SK-N-SH treated with all-trans-retinoic acid at 6 μM for 48 hours (cell line): ENCODE results near the gene RNF157.

ENCODE experiments used
- ATAC-seq: fragments of 200-7000 bp; cut with Tn5 transposase; 3 replicates; pipeline ENCODE4 v1.9.1; 2020; ENCODE audit warnings: mild to moderate bottlenecking, moderate library complexity
- ARNTL ChIP-seq: fragments of 450-650 bp; formaldehyde crosslinking; IDR thresholded peaks from 2 replicates; pipeline ENCODE4 v1.5.0; 2020; ENCODE audit warnings: low read depth, mild to moderate bottlenecking, moderate library complexity, borderline replicate concordance
- BACH2 ChIP-seq: fragments of 250-450 bp; sonication (Bioruptor Pico); IDR thresholded peaks from 2 replicates; pipeline ENCODE4 v1.9.0; 2021; ENCODE audit warnings: mild to moderate bottlenecking, borderline replicate concordance
- CSDC2 ChIP-seq: fragments of 250-450 bp; sonication (Bioruptor Pico); IDR thresholded peaks from 2 replicates; pipeline ENCODE4 v1.5.0; 2020; ENCODE audit warnings: mild to moderate bottlenecking, moderate library complexity
- GLIS3 ChIP-seq: fragments of 250-450 bp; sonication (Bioruptor Pico); IDR thresholded peaks from 2 replicates; pipeline ENCODE4 v1.5.0; 2020; ENCODE audit warnings: mild to moderate bottlenecking, moderate library complexity
- PPARA ChIP-seq: fragments of 250-450 bp; sonication (Bioruptor Pico); IDR thresholded peaks from 2 replicates; pipeline ENCODE4 v1.5.0; 2020; ENCODE audit warnings: mild to moderate bottlenecking, borderline replicate concordance
- RARB ChIP-seq: fragments of 250-450 bp; sonication (Bioruptor Pico); IDR thresholded peaks from 2 replicates; pipeline ENCODE4 v1.8.0; 2021; ENCODE audit warnings: mild to moderate bottlenecking, moderate library complexity
- SNAI2 ChIP-seq: fragments of 250-450 bp; sonication (Bioruptor Pico); IDR thresholded peaks from 2 replicates; pipeline ENCODE4 v1.5.0; 2020; ENCODE audit warnings: mild to moderate bottlenecking, moderate library complexity
- TCF4 ChIP-seq: fragments of 250-450 bp; sonication (Bioruptor Pico); IDR thresholded peaks from 2 replicates; pipeline ENCODE4 v1.8.0; 2021; ENCODE audit warnings: mild to moderate bottlenecking, moderate library complexity, borderline replicate concordance
- TOX ChIP-seq: fragments of 250-450 bp; sonication (Bioruptor Pico); IDR thresholded peaks from 2 replicates; pipeline ENCODE4 v1.8.0; 2021; ENCODE audit warnings: mild to moderate bottlenecking, moderate library complexity, borderline replicate concordance
- ZC3H10 ChIP-seq: fragments of 250-450 bp; sonication (Bioruptor Pico); IDR thresholded peaks from 2 replicates; pipeline ENCODE4 v1.5.1; 2021; ENCODE audit warnings: mild to moderate bottlenecking, moderate library complexity
- ZFP30 ChIP-seq: fragments of 450-650 bp; formaldehyde crosslinking; IDR thresholded peaks from 2 replicates; pipeline ENCODE4 v1.5.0; 2022; ENCODE audit warnings: mild to moderate bottlenecking, moderate library complexity
- ZNF70 ChIP-seq: fragments of 450-650 bp; formaldehyde crosslinking; IDR thresholded peaks from 2 replicates; pipeline ENCODE4 v1.5.0; 2020; ENCODE audit warnings: mild to moderate bottlenecking, moderate library complexity
- ZNF8 ChIP-seq: fragments of 450-650 bp; formaldehyde crosslinking; IDR thresholded peaks from 2 replicates; pipeline ENCODE4 v1.5.0; 2020; ENCODE audit warnings: mild to moderate bottlenecking, moderate library complexity
- TF ChIP-seq, protein P1 (sequence below): fragments of 250-450 bp; sonication (Bioruptor Pico); IDR thresholded peaks from 2 replicates; pipeline ENCODE4 v1.5.1; 2021; ENCODE audit warnings: mild to moderate bottlenecking, moderate library complexity
- TF ChIP-seq, protein P2 (sequence below): fragments of 250-450 bp; sonication (Bioruptor Pico); IDR thresholded peaks from 2 replicates; pipeline ENCODE4 v1.8.0; 2020; ENCODE audit warnings: mild to moderate bottlenecking, moderate library complexity, borderline replicate concordance
- TF ChIP-seq, protein P3 (sequence below): fragments of 250-450 bp; sonication (Bioruptor Pico); IDR thresholded peaks from 2 replicates; pipeline ENCODE4 v1.5.1; 2020; ENCODE audit warnings: low read depth, mild to moderate bottlenecking, moderate library complexity
- TF ChIP-seq, protein P4 (sequence below): fragments of 250-450 bp; sonication (Bioruptor Pico); IDR thresholded peaks from 2 replicates; pipeline ENCODE4 v1.5.0; 2020; ENCODE audit warnings: mild to moderate bottlenecking, moderate library complexity
- TF ChIP-seq, protein P5 (sequence below): fragments of 250-450 bp; sonication (Bioruptor Pico); IDR thresholded peaks from 2 replicates; pipeline ENCODE4 v1.8.0; 2021; ENCODE audit warnings: low read depth, mild to moderate bottlenecking, moderate library complexity, borderline replicate concordance

The RNF157 gene

DNA sequence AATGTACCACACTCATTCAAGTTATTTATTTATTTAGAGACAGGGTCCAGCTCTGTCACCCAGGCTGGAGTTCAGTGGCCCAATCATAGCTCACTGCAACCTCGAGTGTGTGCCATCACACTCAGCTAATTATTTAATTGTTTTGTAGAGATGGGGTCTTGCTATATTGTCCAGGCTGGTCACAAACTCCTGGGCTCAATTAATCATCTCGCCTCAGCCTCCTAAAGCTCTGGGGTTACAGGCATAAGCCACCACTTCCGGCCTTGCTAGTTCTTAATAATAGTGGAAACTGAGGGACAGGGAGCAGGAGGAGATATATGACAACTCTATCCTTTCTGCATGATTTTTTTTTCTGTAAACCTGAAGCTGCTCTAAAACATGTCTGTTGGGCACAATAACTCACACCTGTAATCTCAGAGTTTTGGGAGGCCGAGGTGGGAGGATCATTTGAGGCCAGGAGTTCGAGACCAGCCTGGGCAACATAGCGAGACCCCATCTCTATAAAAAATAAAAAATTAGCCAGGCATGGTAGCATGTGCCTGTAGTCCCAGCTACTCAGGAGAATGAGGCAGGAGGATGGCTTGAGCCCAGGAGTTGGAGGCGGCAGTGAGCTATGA, 125.0 kb downstream of the RNF157 start:
- ATAC-seq: no peak
- TF ChIP-seq ZNF70 (CRISPR knock-in tag) (no peak), SNAI2 (no peak), TCF4 (CRISPR knock-in tag) (no peak), TOX (CRISPR knock-in tag) (no peak), ZC3H10 (no peak), ZNF8 (CRISPR knock-in tag) (no peak), RARB (CRISPR knock-in tag) (no peak), ZFP30 (CRISPR knock-in tag) (no peak), PPARA (CRISPR knock-in tag) (no peak)
- TF ChIP-seq, protein P1, sequence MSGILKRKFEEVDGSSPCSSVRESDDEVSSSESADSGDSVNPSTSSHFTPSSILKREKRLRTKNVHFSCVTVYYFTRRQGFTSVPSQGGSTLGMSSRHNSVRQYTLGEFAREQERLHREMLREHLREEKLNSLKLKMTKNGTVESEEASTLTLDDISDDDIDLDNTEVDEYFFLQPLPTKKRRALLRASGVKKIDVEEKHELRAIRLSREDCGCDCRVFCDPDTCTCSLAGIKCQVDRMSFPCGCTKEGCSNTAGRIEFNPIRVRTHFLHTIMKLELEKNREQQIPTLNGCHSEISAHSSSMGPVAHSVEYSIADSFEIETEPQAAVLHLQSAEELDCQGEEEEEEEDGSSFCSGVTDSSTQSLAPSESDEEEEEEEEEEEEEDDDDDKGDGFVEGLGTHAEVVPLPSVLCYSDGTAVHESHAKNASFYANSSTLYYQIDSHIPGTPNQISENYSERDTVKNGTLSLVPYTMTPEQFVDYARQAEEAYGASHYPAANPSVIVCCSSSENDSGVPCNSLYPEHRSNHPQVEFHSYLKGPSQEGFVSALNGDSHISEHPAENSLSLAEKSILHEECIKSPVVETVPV (CRISPR knock-in tag): no peak
- TF ChIP-seq, protein P2, sequence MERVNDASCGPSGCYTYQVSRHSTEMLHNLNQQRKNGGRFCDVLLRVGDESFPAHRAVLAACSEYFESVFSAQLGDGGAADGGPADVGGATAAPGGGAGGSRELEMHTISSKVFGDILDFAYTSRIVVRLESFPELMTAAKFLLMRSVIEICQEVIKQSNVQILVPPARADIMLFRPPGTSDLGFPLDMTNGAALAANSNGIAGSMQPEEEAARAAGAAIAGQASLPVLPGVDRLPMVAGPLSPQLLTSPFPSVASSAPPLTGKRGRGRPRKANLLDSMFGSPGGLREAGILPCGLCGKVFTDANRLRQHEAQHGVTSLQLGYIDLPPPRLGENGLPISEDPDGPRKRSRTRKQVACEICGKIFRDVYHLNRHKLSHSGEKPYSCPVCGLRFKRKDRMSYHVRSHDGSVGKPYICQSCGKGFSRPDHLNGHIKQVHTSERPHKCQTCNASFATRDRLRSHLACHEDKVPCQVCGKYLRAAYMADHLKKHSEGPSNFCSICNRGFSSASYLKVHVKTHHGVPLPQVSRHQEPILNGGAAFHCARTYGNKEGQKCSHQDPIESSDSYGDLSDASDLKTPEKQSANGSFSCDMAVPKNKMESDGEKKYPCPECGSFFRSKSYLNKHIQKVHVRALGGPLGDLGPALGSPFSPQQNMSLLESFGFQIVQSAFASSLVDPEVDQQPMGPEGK (CRISPR knock-in tag): no peak
- TF ChIP-seq, protein P3, sequence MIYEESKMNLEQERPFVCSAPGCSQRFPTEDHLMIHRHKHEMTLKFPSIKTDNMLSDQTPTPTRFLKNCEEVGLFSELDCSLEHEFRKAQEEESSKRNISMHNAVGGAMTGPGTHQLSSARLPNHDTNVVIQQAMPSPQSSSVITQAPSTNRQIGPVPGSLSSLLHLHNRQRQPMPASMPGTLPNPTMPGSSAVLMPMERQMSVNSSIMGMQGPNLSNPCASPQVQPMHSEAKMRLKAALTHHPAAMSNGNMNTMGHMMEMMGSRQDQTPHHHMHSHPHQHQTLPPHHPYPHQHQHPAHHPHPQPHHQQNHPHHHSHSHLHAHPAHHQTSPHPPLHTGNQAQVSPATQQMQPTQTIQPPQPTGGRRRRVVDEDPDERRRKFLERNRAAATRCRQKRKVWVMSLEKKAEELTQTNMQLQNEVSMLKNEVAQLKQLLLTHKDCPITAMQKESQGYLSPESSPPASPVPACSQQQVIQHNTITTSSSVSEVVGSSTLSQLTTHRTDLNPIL (CRISPR knock-in tag): no peak
- TF ChIP-seq, protein P4, sequence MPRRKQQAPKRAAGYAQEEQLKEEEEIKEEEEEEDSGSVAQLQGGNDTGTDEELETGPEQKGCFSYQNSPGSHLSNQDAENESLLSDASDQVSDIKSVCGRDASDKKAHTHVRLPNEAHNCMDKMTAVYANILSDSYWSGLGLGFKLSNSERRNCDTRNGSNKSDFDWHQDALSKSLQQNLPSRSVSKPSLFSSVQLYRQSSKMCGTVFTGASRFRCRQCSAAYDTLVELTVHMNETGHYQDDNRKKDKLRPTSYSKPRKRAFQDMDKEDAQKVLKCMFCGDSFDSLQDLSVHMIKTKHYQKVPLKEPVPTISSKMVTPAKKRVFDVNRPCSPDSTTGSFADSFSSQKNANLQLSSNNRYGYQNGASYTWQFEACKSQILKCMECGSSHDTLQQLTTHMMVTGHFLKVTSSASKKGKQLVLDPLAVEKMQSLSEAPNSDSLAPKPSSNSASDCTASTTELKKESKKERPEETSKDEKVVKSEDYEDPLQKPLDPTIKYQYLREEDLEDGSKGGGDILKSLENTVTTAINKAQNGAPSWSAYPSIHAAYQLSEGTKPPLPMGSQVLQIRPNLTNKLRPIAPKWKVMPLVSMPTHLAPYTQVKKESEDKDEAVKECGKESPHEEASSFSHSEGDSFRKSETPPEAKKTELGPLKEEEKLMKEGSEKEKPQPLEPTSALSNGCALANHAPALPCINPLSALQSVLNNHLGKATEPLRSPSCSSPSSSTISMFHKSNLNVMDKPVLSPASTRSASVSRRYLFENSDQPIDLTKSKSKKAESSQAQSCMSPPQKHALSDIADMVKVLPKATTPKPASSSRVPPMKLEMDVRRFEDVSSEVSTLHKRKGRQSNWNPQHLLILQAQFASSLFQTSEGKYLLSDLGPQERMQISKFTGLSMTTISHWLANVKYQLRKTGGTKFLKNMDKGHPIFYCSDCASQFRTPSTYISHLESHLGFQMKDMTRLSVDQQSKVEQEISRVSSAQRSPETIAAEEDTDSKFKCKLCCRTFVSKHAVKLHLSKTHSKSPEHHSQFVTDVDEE: no peak

DNA sequence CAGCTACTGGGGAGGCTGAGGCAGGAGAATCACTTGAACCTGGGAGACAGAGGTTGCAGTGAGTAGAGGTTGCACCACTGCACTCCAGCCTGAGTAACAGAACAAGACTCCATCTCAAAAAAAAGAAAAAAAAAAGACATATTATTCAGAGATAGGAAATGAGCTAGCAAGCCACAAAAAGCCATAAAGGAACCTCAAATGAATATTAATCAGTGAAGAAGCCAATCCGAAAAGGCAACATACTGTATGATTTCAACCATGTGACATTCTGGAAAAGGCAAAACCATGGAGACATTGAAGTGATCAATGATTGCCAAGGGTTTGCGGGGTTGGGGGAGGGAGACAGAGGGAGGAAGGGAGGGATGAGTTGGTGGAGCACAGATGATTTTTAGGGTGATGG, 128.3 kb downstream of the RNF157 start:
- ATAC-seq: no peak
- TF ChIP-seq TCF4 (CRISPR knock-in tag): no peak
- TF ChIP-seq TOX (CRISPR knock-in tag): no peak
- no peak for TF ChIP-seq GLIS3 (CRISPR knock-in tag)
- TF ChIP-seq, protein P1 (CRISPR knock-in tag): no peak
- no peak for TF ChIP-seq ZNF70 (CRISPR knock-in tag)
- TF ChIP-seq, protein P4: no peak
- no peak for TF ChIP-seq ZNF8 (CRISPR knock-in tag)
- TF ChIP-seq, protein P2 (CRISPR knock-in tag): no peak
- no peak for TF ChIP-seq CSDC2
- TF ChIP-seq, protein P3 (CRISPR knock-in tag): no peak
- no peak for TF ChIP-seq ARNTL (CRISPR knock-in tag)
- TF ChIP-seq, protein P5, sequence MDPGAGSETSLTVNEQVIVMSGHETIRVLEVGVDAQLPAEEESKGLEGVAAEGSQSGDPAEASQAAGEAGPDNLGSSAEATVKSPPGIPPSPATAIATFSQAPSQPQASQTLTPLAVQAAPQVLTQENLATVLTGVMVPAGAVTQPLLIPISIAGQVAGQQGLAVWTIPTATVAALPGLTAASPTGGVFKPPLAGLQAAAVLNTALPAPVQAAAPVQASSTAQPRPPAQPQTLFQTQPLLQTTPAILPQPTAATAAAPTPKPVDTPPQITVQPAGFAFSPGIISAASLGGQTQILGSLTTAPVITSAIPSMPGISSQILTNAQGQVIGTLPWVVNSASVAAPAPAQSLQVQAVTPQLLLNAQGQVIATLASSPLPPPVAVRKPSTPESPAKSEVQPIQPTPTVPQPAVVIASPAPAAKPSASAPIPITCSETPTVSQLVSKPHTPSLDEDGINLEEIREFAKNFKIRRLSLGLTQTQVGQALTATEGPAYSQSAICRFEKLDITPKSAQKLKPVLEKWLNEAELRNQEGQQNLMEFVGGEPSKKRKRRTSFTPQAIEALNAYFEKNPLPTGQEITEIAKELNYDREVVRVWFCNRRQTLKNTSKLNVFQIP: no peak
- no peak for TF ChIP-seq BACH2 (CRISPR knock-in tag)
- no peak for TF ChIP-seq RARB (CRISPR knock-in tag)
- no peak for TF ChIP-seq ZFP30 (CRISPR knock-in tag)
